Amniotic epithelial cell (primary cell): Measurements from ENCODE around the gene OR2A42.
"Not testable (repeated sequence)": the region's sequence is repeated elsewhere in the genome, so short reads cannot be mapped to it uniquely, and the experiment has no call there.

Experiments
- DNase-seq: peaks from one replicate; pipeline ENCODE4 v3.0.0-alpha.2; 2010; ENCODE audit warnings: low read depth

The OR2A42 gene

GRCh38 chr7:144220531-144220930, 18.9 kb downstream of the OR2A42 start:
- DNase-seq, result not testable (repeated sequence)

GRCh38 chr7:144219149-144219548, 20.3 kb downstream of the OR2A42 start:
- not testable (repeated sequence) for DNase-seq

- DNase-seq, result not testable (repeated sequence)
Measured at GRCh38 chr7:144218581-144218980, 20.8 kb downstream of the OR2A42 start.

DNA sequence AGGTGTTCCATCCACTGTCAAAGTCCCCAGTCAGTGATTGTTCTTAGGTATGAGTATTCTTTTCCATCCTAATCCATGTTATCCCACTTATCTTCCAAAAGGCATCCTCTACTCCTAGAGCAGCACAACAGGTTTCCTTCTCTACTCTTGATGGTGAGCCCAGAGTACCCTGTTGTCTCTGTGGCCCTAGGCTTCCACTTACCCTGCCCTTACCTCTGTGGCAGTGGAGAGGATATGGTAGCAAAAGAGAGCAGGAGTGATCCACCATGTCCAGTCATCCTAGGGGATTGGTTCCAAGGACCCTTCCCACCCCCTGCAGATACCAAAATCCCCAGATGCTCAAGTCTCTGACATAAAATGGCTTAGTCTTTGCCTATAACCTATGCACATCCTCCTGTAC, 22.2 kb downstream of the OR2A42 start:
- DNase-seq, result not testable (repeated sequence)

DNA sequence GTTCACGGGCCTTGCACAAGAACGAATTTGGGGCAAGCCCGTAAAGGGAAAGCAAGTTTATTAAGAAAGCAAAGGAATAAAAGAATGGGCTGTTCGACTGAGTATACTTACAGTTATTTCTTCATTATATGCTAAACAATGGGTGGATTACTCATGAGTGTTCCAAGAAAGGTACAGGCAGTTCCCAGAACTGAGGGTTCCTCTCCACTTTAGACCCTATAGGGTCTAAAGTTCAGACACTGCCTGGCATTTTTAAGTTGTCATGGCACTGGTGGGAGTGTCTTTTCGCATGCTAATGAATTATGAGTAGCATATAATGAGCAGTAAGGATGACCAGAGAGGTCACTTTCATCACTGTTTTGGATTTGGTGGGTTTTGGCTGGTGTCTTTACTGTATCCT, 34.1 kb downstream of the OR2A42 start:
- DNase-seq, result not testable (repeated sequence)

DNA sequence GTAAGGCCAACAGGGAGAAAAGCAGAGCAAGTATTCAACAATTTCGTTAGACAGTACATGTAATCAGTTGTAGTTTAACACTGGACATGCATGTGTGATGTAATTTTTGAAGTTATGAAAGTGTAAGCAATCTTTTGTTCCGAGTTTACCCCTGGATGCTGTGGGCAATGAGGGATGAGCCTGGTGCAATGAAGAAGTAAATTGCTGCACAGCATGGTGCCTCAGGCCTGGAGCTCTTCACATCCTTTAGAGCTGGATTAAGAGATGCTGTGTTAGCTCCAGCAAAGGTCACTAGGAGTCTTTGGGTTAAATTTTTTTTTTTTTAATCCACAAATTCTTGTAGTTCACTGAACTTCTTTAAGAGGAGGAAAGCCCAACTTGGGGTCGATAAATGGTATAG, 36.3 kb downstream of the OR2A42 start:
- not testable (repeated sequence) for DNase-seq

GRCh38 chr7:144201978-144202377, 37.4 kb downstream of the OR2A42 start:
- not testable (repeated sequence) for DNase-seq

GRCh38 chr7:144198934-144199333, 40.5 kb downstream of the OR2A42 start:
- DNase-seq, result not testable (repeated sequence)

GRCh38 chr7:144195212-144195872, 44.1 kb downstream of the OR2A42 start, which contains the start of gene ARHGEF35:
Gene ARHGEF35, minus strand, starts transcription at chr7:144195833. Its CDS starts 7,450 bp downstream, at chr7:144188383.
- DNase-seq, result not testable (repeated sequence)

GRCh38 chr7:144194453-144194852, 45.0 kb downstream of the OR2A42 start:
- not testable (repeated sequence) for DNase-seq

DNA sequence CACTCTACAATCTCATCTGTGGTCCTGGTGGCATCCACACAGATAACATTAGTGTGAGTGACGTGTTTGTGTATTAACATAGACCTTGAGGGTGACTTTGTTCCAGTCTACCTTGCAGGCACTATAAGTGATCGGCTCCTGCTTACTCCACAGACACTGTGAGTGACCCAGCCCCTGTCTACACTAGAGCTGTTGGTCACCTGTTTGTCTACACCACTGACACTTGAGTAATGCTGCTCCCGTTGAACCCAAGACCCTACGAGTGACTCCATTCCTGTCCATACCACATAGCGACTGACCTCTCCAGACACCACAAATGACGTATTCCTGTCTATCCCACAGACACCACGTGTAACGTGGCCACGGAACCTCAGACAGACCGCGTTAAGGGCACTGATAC, 45.6 kb downstream of the OR2A42 start:
- DNase-seq, result not testable (repeated sequence)

DNA sequence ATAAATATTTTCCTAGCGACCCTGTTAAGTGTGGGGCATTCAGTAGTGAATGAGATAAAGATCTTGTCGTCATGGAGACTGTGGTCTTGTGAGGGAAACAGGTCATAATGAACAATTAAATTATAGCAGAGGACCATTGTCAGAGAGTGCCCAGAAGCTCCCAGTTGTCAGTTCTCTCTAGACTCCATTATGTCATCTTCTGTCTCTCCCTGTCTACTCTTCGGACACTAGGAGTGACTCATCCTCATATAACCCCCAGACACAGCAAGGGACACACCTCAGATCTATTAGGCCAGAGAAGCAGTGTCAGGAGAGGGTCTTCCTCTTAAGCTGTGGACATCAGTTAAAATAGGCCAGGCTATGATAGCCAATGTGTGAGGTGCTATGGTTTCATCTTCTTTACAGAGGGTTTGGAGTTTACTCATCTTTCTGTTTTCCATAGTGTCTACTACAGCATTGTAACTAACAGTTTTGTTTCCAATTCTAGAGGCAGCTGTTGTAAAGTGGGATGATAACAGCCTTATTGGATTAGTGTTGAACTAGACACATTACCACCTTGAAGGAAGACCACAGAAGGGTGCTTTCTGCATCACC, 50.7 kb downstream of the OR2A42 start:
- not testable (repeated sequence) for DNase-seq

DNA sequence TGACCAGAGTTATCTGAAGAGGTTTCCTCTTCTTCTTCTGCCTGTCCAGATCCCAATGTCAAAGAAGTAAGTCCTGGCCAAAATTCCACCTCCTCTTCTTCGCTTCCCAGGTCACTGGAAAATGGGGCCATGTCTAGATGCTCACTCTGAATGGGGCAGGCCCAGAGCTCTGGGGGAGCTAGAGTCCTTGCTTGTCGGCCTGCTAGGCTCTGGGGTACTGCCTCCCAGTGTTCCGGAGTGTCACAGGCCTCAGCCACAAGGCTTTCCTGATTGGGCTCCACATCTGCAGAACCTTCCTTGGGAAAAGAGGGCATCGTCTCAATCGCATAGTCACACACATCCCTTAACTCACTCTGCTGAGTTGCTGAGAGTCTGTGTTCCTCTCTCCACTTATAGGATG, 51.6 kb downstream of the OR2A42 start:
- DNase-seq, result not testable (repeated sequence)

GRCh38 chr7:144183166-144183565, 56.2 kb downstream of the OR2A42 start, which contains the start of gene CTAGE4:
Gene CTAGE4, plus strand, starts transcription at chr7:144183466. Its CDS starts 38 bp downstream, at chr7:144183504.
- not testable (repeated sequence) for DNase-seq

- not testable (repeated sequence) for DNase-seq
Measured at GRCh38 chr7:144179165-144179479, 60.3 kb downstream of the OR2A42 start.

DNA sequence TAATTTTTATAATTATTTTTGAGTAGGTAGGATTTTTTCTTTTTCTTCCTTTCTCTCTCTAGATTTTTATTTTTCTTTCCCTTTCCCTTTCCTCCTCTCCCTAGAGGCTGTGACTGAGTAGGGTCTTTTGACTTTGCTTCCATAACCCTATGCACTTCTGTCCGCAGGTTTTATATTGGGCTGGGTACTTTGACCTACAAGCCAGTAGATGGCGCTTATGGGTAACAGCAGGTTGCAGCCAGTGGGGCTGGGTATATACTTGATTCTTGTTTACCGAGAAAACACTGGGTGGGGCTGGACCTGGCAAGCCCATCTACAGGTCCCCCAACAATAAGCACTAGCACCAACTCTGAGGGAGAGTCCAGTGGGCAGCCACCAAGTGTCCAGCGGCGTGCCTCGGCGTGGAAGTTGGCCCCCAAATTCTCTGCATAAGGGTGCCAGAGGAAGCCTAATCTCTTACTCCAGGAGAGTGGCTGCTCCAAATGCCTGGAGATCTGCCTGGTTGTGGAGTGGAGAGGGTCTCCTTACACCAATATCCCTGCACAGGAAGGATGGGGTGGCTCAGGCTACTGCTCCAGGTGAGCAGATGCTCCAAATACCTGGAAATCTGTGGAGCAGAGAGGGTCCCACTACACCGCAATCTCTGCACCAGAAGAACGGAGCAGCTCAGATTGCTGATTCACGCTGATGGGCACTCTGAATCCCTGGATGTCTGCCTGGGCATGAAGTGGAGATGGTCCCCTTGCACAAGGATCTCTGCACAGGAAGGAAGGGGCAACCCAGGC, 60.8 kb downstream of the OR2A42 start:
- peak; percentile 18 for DNase-seq
